ENCODE results near the gene ZNF578. TPM values are rescaled to one million over a fixed set of nuclear protein-coding genes. Genes with fewer than 3 reads are reported as not detected.

Gene ZNF578
- total and polyA plus RNA-seq, 10 of the 15 experiments (the other 5 are each of a cell fraction or from before 2014, with no cell fraction given), result 0.10 to 0.43 (median 0.16) TPM; not detected in 4

GRCh38 chr19:52527134-52527955 is 74.0 kb downstream of the ZNF578 start, which contains the start of gene ZNF808 (continued):
- TF ChIP-seq RBBP5 (conservative IDR thresholded peaks at IDR 0.05) (no peak), EGR1 (IDR thresholded peaks at IDR 0.05; ENCODE audit: borderline replicate concordance in 1 of 2, low read depth in 2 of 2, low read length in 2 of 2) (peak; percentile 54 to 95), CBX5 (IDR thresholded peaks at IDR 0.05; ENCODE audit: low read depth) (no peak), JUND (IDR thresholded peaks at IDR 0.05; ENCODE audit: low read depth, low read length) (no peak), MEF2B (IDR thresholded peaks at IDR 0.05; ENCODE audit: partially characterized antibody, poor library complexity, severe bottlenecking) (peak; percentile 6), MAX (IDR thresholded peaks at IDR 0.05; ENCODE audit: low read depth, low read length) (no peak), STAT1 (conservative IDR thresholded peaks at IDR 0.05) (0 out of 2 replicates have a peak, but pooled peaks have one; percentile 41), NRF1 (conservative IDR thresholded peaks at IDR 0.05; ENCODE audit: low read depth, low read length) (0 out of 2 replicates have a peak, but pooled peaks have one; percentile 27), HDAC6 (IDR thresholded peaks at IDR 0.05; ENCODE audit: unreplicated experiment) (no peak), POLR2A (IDR thresholded peaks at IDR 0.05; ENCODE audit: low read depth, low read length) (peak; percentile 74), SRF (IDR thresholded peaks at IDR 0.05; ENCODE audit: low read depth in 2 of 2, low read length in 2 of 2) (no peak), CREM (IDR thresholded peaks at IDR 0.05; ENCODE audit: low read depth) (peak; percentile 54), IKZF1 (conservative IDR thresholded peaks at IDR 0.05) (peak; percentile 94), NR2C1 (IDR thresholded peaks at IDR 0.05) (peak; percentile 85), NFIC (IDR thresholded peaks at IDR 0.05; ENCODE audit: low read depth, low read length) (no peak), CREB1 (IDR thresholded peaks at IDR 0.05; ENCODE audit: low read depth) (peak; percentile 52; the same call in 1 of the 2 replicates), LARP7 (IDR thresholded peaks at IDR 0.05) (peak; percentile 48; the same call in 1 of the 2 replicates)
- TF ChIP-seq, protein P1, sequence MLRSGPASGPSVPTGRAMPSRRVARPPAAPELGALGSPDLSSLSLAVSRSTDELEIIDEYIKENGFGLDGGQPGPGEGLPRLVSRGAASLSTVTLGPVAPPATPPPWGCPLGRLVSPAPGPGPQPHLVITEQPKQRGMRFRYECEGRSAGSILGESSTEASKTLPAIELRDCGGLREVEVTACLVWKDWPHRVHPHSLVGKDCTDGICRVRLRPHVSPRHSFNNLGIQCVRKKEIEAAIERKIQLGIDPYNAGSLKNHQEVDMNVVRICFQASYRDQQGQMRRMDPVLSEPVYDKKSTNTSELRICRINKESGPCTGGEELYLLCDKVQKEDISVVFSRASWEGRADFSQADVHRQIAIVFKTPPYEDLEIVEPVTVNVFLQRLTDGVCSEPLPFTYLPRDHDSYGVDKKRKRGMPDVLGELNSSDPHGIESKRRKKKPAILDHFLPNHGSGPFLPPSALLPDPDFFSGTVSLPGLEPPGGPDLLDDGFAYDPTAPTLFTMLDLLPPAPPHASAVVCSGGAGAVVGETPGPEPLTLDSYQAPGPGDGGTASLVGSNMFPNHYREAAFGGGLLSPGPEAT (IDR thresholded peaks at IDR 0.05; ENCODE audit: low read depth), result peak; percentile 78; the same call in 1 of the 2 replicates
- TF ChIP-seq, protein P2, sequence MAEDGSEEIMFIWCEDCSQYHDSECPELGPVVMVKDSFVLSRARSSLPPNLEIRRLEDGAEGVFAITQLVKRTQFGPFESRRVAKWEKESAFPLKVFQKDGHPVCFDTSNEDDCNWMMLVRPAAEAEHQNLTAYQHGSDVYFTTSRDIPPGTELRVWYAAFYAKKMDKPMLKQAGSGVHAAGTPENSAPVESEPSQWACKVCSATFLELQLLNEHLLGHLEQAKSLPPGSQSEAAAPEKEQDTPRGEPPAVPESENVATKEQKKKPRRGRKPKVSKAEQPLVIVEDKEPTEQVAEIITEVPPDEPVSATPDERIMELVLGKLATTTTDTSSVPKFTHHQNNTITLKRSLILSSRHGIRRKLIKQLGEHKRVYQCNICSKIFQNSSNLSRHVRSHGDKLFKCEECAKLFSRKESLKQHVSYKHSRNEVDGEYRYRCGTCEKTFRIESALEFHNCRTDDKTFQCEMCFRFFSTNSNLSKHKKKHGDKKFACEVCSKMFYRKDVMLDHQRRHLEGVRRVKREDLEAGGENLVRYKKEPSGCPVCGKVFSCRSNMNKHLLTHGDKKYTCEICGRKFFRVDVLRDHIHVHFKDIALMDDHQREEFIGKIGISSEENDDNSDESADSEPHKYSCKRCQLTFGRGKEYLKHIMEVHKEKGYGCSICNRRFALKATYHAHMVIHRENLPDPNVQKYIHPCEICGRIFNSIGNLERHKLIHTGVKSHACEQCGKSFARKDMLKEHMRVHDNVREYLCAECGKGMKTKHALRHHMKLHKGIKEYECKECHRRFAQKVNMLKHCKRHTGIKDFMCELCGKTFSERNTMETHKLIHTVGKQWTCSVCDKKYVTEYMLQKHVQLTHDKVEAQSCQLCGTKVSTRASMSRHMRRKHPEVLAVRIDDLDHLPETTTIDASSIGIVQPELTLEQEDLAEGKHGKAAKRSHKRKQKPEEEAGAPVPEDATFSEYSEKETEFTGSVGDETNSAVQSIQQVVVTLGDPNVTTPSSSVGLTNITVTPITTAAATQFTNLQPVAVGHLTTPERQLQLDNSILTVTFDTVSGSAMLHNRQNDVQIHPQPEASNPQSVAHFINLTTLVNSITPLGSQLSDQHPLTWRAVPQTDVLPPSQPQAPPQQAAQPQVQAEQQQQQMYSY (CRISPR knock-in tag; IDR thresholded peaks at IDR 0.05), result no peak
- TF ChIP-seq, protein P3, sequence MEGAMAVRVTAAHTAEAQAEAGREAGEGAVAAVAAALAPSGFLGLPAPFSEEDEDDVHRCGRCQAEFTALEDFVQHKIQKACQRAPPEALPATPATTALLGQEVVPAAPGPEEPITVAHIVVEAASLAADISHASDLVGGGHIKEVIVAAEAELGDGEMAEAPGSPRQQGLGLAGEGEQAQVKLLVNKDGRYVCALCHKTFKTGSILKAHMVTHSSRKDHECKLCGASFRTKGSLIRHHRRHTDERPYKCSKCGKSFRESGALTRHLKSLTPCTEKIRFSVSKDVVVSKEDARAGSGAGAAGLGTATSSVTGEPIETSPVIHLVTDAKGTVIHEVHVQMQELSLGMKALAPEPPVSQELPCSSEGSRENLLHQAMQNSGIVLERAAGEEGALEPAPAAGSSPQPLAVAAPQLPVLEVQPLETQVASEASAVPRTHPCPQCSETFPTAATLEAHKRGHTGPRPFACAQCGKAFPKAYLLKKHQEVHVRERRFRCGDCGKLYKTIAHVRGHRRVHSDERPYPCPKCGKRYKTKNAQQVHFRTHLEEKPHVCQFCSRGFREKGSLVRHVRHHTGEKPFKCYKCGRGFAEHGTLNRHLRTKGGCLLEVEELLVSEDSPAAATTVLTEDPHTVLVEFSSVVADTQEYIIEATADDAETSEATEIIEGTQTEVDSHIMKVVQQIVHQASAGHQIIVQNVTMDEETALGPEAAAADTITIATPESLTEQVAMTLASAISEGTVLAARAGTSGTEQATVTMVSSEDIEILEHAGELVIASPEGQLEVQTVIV (IDR thresholded peaks at IDR 0.05; ENCODE audit: borderline replicate concordance, partially characterized antibody), result no peak
